Smooth muscle cell (in vitro differentiated cells): Measurements from ENCODE around the gene USP2. TPM values are rescaled to one million over a fixed set of nuclear protein-coding genes. Genes with fewer than 3 reads are reported as not detected.

ENCODE experiments used
- DNase-seq: peaks from one replicate; lab custom pipeline; 2025; ENCODE audit not compliant: unreplicated experiment; lab: John Stamatoyannopoulos, UW
- H2AFZ ChIP-seq: fragments of 200-600 bp; sonication (generic); 2 replicates; pipeline ENCODE4 v1.6.0; 2016; ENCODE audit warnings: antibody characterized with exemption, low read depth, mild to moderate bottlenecking
- H3F3A ChIP-seq: fragments of 200-600 bp; sonication (generic); 2 replicates; pipeline ENCODE4 v1.6.0; 2017; ENCODE audit warnings: antibody characterized with exemption, low read depth
- H3K27ac ChIP-seq: fragments of 200-600 bp; sonication (generic); 2 replicates; pipeline ENCODE4 v1.5.1; 2016; ENCODE audit warnings: low read depth, mild to moderate bottlenecking
- H3K27me3 ChIP-seq: fragments of 200-600 bp; sonication (generic); 2 replicates; pipeline ENCODE4 v1.6.1; 2016; ENCODE audit warnings: low read depth, mild to moderate bottlenecking
- H3K36me3 ChIP-seq: fragments of 200-600 bp; sonication (generic); 2 replicates; pipeline ENCODE4 v1.5.1; 2016; ENCODE audit warnings: low read depth
- H3K4me1 ChIP-seq: fragments of 200-600 bp; sonication (generic); 2 replicates; pipeline ENCODE4 v1.5.1; 2016; ENCODE audit warnings: low read depth
- H3K4me2 ChIP-seq: fragments of 200-600 bp; sonication (generic); 2 replicates; pipeline ENCODE4 v1.6.0; 2016; ENCODE audit warnings: mild to moderate bottlenecking
- H3K4me3 ChIP-seq: fragments of 200-600 bp; sonication (generic); 2 replicates; pipeline ENCODE4 v1.5.1; 2016; ENCODE audit warnings: mild to moderate bottlenecking
- H3K79me2 ChIP-seq: fragments of 200-600 bp; sonication (generic); 2 replicates; pipeline ENCODE4 v1.6.0; 2016; ENCODE audit warnings: low read depth, mild to moderate bottlenecking
- H3K9ac ChIP-seq: fragments of 200-600 bp; sonication (generic); 2 replicates; pipeline ENCODE4 v1.6.0; 2016; ENCODE audit warnings: low read depth
- H3K9me3 ChIP-seq: fragments of 200-600 bp; sonication (generic); replicated peaks from 2 replicates; pipeline ENCODE4 v1.5.1; 2016; ENCODE audit warnings: low read depth
- H4K20me1 ChIP-seq: fragments of 200-600 bp; sonication (generic); 2 replicates; pipeline ENCODE4 v1.6.0; 2016; ENCODE audit warnings: low read depth
- WGBS: methylation state at CpG from one replicate; pipeline ENCODE4 v1.1.7; 2016; ENCODE audit warnings: low lambda C conversion rate; 5-methylcytosine and 5-hydroxymethylcytosine counted together
- polyA plus RNA-seq: library from polyadenylated mRNA; unstranded; fragments of >200 nt; fragmentation: Nextera tagmentation; extraction: Ambion mirVana; gene quantifications from 2 replicates; pipeline ENCODE4 v1.2.1, GENCODE V29; 2016
- total RNA-seq: library from RNA; depleted of rRNA; stranded (reverse); fragments of >200 nt; gene quantifications from 2 replicates; pipeline ENCODE4 v1.2.3, GENCODE V29; 2014
- TF ChIP-seq, protein P1 (sequence below): fragments of 200-600 bp; sonication (generic); IDR thresholded peaks from 2 replicates; pipeline ENCODE4 v1.5.1; 2017; ENCODE audit warnings: borderline replicate concordance, mild to moderate bottlenecking, antibody characterized with exemption; ENCODE audit not compliant: insufficient read depth, poor library complexity, severe bottlenecking

The USP2 gene
- total and polyA plus RNA-seq, 2 experiments from 2014 or later: 0.25 to 1.4 TPM

DNA sequence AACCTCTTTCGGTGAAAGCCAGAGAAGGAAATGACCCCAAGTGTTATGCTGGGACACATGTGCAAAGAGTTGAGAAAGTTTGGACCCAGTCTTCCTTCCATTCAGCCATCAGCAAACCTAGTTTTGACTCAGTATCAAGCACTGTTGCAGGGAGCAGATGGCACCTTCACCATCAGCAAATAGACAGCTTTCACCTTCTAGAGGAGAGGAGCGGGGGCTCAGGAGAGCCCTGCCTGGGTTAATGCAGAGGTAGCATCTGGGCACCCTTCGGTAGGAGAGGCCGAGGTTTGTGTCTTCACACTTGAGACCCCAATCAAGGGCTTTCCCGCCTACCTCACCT is 18.8 kb downstream of the USP2 start:
- H3K4me2 ChIP-seq: no peak overlapping the region
- WGBS: 97% methylated on average over 5 of the region's 5 CpGs
- peaks cover 4% of the 10 kb centered on the region for H3F3A ChIP-seq
- no peak overlapping the region for H3K9ac ChIP-seq
- no peak overlapping the region for H3K4me3 ChIP-seq
- DNase-seq: no peak
- H3K27ac ChIP-seq: no peak overlapping the region
- TF ChIP-seq, protein P1, sequence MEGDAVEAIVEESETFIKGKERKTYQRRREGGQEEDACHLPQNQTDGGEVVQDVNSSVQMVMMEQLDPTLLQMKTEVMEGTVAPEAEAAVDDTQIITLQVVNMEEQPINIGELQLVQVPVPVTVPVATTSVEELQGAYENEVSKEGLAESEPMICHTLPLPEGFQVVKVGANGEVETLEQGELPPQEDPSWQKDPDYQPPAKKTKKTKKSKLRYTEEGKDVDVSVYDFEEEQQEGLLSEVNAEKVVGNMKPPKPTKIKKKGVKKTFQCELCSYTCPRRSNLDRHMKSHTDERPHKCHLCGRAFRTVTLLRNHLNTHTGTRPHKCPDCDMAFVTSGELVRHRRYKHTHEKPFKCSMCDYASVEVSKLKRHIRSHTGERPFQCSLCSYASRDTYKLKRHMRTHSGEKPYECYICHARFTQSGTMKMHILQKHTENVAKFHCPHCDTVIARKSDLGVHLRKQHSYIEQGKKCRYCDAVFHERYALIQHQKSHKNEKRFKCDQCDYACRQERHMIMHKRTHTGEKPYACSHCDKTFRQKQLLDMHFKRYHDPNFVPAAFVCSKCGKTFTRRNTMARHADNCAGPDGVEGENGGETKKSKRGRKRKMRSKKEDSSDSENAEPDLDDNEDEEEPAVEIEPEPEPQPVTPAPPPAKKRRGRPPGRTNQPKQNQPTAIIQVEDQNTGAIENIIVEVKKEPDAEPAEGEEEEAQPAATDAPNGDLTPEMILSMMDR: no peak
- no peaks in the 10 kb centered on the region for H3K36me3 ChIP-seq
- H3K4me1 ChIP-seq: peaks cover 17% of the 10 kb centered on the region
- no peaks in the 10 kb centered on the region for H3K9me3 ChIP-seq
- no peaks in the 10 kb centered on the region for H3K27me3 ChIP-seq
- H4K20me1 ChIP-seq: no peaks in the 10 kb centered on the region
- no peak overlapping the region for H2AFZ ChIP-seq
- H3K79me2 ChIP-seq: no peaks in the 10 kb centered on the region

DNA sequence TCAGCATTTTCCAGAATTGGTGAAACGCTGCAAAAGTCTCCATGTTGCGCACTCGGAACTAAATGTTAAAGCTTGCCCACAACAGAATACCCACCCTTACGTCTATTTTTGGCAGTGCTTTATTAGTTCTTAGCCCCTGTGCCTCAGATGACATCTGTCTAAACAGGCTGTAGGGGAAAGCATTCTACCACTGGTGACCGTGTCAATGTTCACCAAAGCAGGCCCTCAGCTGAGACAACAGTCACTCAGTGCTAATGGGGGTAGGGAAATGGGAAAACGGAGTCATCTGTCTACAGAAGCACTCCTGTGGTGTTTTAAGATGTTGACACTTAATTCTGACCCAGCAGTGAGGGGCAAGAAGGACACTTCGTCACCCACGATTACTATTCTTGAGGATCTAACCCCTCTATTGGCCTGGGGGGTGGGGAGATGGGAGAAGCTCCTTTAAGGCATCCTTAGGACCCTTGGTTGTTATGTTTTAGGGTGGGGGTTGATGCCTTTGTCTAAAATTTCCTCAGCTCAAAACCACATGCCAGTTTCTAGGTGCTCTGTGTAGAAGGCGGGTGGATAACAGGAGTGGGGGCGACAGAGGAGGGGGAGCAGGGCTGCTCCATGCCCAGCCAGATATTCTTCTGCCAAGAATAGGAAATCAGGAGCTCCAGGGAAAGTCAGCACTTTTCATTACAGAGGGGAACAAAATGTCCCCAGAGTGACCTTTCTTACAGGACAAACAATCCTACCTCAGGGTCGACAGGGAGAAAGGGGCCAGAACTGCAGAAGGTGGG is 19.4 kb downstream of the USP2 start:
- 65% methylated on average over 11 of the region's 11 CpGs for WGBS
- DNase-seq: no peak
- Histone ChIP-seq H3K9ac (no peak overlapping the region), H3K4me2 (peak overlapping the region; percentile 13), H3F3A (peaks cover 4% of the 10 kb centered on the region), H2AFZ (no peak overlapping the region), H3K27ac (peak overlapping the region; percentile 79), H3K36me3 (no peaks in the 10 kb centered on the region), H3K27me3 (no peaks in the 10 kb centered on the region), H3K4me1 (peaks cover 17% of the 10 kb centered on the region), H3K79me2 (no peaks in the 10 kb centered on the region), H4K20me1 (no peaks in the 10 kb centered on the region), H3K9me3 (no peaks in the 10 kb centered on the region), H3K4me3 (peak overlapping the region; percentile 7)
- TF ChIP-seq, protein P1: no peak

DNA sequence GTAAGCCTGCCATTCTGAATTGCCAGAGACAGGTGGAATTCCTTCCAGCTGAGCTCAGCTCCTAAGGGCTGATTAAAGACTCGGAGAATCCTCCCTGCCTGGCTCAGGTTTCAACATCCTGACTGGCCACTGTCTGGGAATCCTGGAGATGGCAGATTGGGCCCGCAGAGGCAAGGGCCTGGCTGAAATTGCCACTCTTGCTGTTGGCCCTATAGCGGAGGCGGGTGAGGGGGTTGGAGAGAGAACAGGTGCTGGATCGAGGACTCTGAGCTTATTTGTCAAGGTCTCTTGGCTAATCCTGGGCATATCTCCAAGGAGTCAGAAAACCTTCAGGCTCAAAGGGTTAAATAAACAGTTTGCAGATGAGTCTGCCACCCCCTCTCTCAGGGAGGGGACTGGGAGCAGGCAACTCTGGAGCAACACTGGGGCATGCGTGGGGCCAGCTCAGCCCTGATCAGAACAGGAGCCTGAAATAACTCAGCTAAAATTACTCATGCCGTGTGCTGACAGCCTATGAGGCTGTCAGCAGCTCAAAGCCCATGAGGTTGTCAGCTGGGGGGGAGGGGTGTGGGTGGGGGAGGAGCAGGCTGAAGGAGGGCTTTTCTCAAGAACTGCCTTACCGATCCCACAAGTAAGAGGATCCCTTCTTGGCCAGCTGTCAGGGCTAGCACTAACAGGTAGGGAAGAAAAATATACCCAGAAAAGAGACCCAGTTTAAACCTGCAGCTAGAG is 20.3 kb downstream of the USP2 start:
- Histone ChIP-seq H3K4me2 (peak overlapping the region; percentile 13), H3K4me1 (peaks cover 22% of the 10 kb centered on the region), H3K4me3 (peak overlapping the region; percentile 7), H3K9ac (peak overlapping the region; percentile 15), H3K27me3 (no peaks in the 10 kb centered on the region), H4K20me1 (no peaks in the 10 kb centered on the region), H3K9me3 (no peaks in the 10 kb centered on the region), H3K36me3 (no peaks in the 10 kb centered on the region), H2AFZ (no peak overlapping the region), H3K79me2 (no peaks in the 10 kb centered on the region), H3F3A (peaks cover 4% of the 10 kb centered on the region), H3K27ac (peak overlapping the region; percentile 79)
- TF ChIP-seq, protein P1: no peak
- no peak for DNase-seq
- WGBS: 5% methylated on average over 8 of the region's 8 CpGs
